GM13977 (cell line): ENCODE results near the gene TTC12.

Source experiments
- DNase-seq: peaks from one replicate; pipeline ENCODE4 v3.0.0; 2012; ENCODE audit warnings: low spot score
- CTCF ChIP-seq: IDR thresholded peaks from 2 replicates; pipeline ENCODE4 v1.5.1; 2012; ENCODE audit warnings: mild to moderate bottlenecking, control low read depth; ENCODE audit not compliant: insufficient read depth; ENCODE audit errors: extremely low read depth, missing control alignments
- in situ Hi-C: fragments of 300-500 bp; cut with MboI; formaldehyde crosslinking; loops from one replicate; pipeline ENCODE4 v1.12.0; 2022; ENCODE audit warnings: low sequenced_read_pairs, low pct_unique_long_range_greater_than_20kb, mixed read lengths, inconsistent platforms; ENCODE audit not compliant: unreplicated experiment

TTC12 gene

GRCh38 chr11:113305440-113306336, 8.7 kb upstream of the TTC12 start:
- peak; percentile 98 for TF ChIP-seq CTCF
- in situ Hi-C loops: loop anchor here (10.0 to 25.0 kb wide), 2 partner anchors 229 to 482 kb away; partner anchors contain the start of gene CLDN25
- peak; percentile 61 for DNase-seq

- DNase-seq: no peak
- in situ Hi-C loops: loop anchor here (10.0 to 25.0 kb wide), 2 partner anchors 226 to 479 kb away; partner anchors contain the start of gene CLDN25
- TF ChIP-seq CTCF: no peak
Observed at GRCh38 chr11:113308601-113309000, 5.8 kb upstream of the TTC12 start.

- no peak for TF ChIP-seq CTCF
- in situ Hi-C loops: loop anchor here (25.0 kb wide), 1 partner anchor 476 kb away; the partner anchor contains the start of gene CLDN25
- no peak for DNase-seq
Observed at GRCh38 chr11:113311536-113311935, 2.8 kb upstream of the TTC12 start.

GRCh38 chr11:113313601-113314000, 782 bp upstream of the TTC12 start:
- no peak for DNase-seq
- in situ Hi-C loops: loop anchor here (25.0 kb wide), 1 partner anchor 474 kb away; the partner anchor contains the start of gene CLDN25

GRCh38 chr11:113314065-113314388, 356 bp upstream of the TTC12 start:
- in situ Hi-C loops: loop anchor here (25.0 kb wide), 1 partner anchor 473 kb away; the partner anchor contains the start of gene CLDN25
- TF ChIP-seq CTCF: no peak
- no peak for DNase-seq

More at GRCh38 chr11:113313601-113314000, 782 bp upstream of the TTC12 start:
- TF ChIP-seq CTCF: no peak

- TF ChIP-seq CTCF: no peak
- in situ Hi-C loops: loop anchor here (25.0 kb wide), 1 partner anchor 471 kb away; the partner anchor contains the start of gene CLDN25
- no peak for DNase-seq
Observed at GRCh38 chr11:113315811-113316210, 1.4 kb downstream of the TTC12 start.
